ENCODE data around the gene PHC2. TPM values are rescaled to one million over a fixed set of nuclear protein-coding genes. Genes with fewer than 3 reads are reported as not detected.
A peak's percentile ranks its signal among the peaks of the same experiment; 100 is the strongest.
"Not testable (repeated sequence)": the region's sequence is repeated elsewhere in the genome, so short reads cannot be mapped to it uniquely, and the experiment has no call there.

The PHC2 gene
- total and polyA plus RNA-seq, 4 donors: 51.9 to 111 (median 91.6) TPM

DNA sequence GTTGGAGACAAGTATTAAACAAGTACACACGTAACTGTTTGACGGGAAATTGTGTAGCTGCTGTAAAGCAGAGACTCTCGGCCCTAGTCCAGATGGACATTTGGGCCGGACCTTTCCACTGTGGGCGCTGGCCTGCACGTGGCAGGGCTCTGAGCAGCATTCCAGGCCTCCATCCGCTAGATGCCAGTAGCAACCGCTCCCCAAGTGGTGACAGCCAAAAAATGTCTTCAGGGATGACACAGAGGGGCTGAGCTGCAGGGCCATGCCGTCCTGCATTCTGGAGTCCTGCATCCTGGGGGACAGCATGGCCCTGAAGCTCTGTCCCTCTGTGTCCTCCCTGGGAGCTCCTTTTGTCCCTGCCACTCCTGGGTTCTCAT lies 134.8 kb downstream of the PHC2 start:
- no peak for DNase-seq (ENCODE audit: low read depth in 4 of 6, low spot score in 6 of 6)
- 51% methylated on average over 9 of the region's 9 CpGs for WGBS (ENCODE audit: insufficient coverage)
- no peak overlapping the region for H3K27ac ChIP-seq (ENCODE audit: low read depth, low read length)
- no peak overlapping the region for H3K4me3 ChIP-seq (ENCODE audit: low read depth, low read length)
- H3K4me1 ChIP-seq (ENCODE audit: control insufficient read depth, insufficient read depth, low read length): peaks cover 29% of the 10 kb centered on the region
- peaks cover 73% of the 10 kb centered on the region for H3K36me3 ChIP-seq (ENCODE audit: control insufficient read depth, insufficient read depth, low read length)
- H3K27me3 ChIP-seq (ENCODE audit: control insufficient read depth, insufficient read depth, low read length): no peaks in the 10 kb centered on the region
- no peaks in the 10 kb centered on the region for H3K9me3 ChIP-seq (ENCODE audit: control insufficient read depth, insufficient read depth, low read length)

DNA sequence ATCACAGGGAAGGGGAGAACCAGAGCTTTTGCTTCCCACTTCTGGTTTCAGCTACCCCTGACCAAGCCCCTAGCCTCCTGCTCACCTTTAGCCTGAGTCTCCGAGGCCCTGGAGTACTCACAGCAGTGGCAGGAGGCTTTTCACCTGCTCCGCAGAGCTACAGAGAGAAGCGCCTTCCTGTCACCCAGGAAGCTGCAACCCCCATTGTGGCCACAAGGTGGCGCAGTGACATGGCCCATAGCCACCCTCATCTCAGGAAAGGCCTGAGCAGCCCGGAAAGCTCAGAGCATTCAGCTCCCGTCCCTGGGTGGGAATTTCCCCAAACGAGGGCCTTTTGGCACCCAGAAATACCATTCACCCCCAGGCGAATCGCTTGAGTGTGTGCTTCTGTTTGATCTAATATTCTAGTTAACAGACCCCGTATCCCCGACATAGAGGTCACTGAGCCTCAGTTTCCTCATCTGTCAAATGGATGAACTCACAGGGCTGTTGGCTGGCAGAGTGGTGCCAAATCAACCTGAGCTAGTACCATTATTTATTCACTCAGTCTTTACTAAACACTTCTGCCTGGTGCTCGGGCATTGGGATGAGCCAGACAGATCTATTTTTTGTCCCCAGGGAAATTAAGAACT lies 135.3 kb downstream of the PHC2 start:
- no peaks in the 10 kb centered on the region for H3K27me3 ChIP-seq (ENCODE audit: control insufficient read depth, insufficient read depth, low read length)
- WGBS (ENCODE audit: insufficient coverage): 35% methylated on average over 5 of the region's 12 CpGs

GRCh38 chr1:33295023-33295422 lies 135.9 kb downstream of the PHC2 start:
- WGBS (ENCODE audit: insufficient coverage): 84% methylated on average over 14 of the region's 15 CpGs
- no peaks in the 10 kb centered on the region for H3K9me3 ChIP-seq (ENCODE audit: control insufficient read depth, insufficient read depth, low read length)
- H3K36me3 ChIP-seq (ENCODE audit: control insufficient read depth, insufficient read depth, low read length): peaks cover 68% of the 10 kb centered on the region
- no peak overlapping the region for H3K4me3 ChIP-seq (ENCODE audit: low read depth, low read length)
- no peaks in the 10 kb centered on the region for H3K27me3 ChIP-seq (ENCODE audit: control insufficient read depth, insufficient read depth, low read length)
- H3K27ac ChIP-seq (ENCODE audit: low read depth, low read length): no peak overlapping the region
- DNase-seq (ENCODE audit: low read depth in 4 of 6, low spot score in 6 of 6): no peak
- peaks cover 18% of the 10 kb centered on the region for H3K4me1 ChIP-seq (ENCODE audit: control insufficient read depth, insufficient read depth, low read length)

More for the DNA sequence above, 135.3 kb downstream of the PHC2 start:
- Histone ChIP-seq H3K9me3 (ENCODE audit: control insufficient read depth, insufficient read depth, low read length) (no peaks in the 10 kb centered on the region), H3K27ac (ENCODE audit: low read depth, low read length) (peak overlapping the region; percentile 2), H3K36me3 (ENCODE audit: control insufficient read depth, insufficient read depth, low read length) (peaks cover 72% of the 10 kb centered on the region), H3K4me1 (ENCODE audit: control insufficient read depth, insufficient read depth, low read length) (peaks cover 24% of the 10 kb centered on the region), H3K4me3 (ENCODE audit: low read depth, low read length) (no peak overlapping the region)
- peak; percentile 44 to 94 (median 72) for DNase-seq (ENCODE audit: low read depth in 4 of 6, low spot score in 6 of 6)

GRCh38 chr1:33294071-33295010 lies 136.6 kb downstream of the PHC2 start:
- H3K36me3 ChIP-seq (ENCODE audit: control insufficient read depth, insufficient read depth, low read length): peaks cover 67% of the 10 kb centered on the region
- no peaks in the 10 kb centered on the region for H3K27me3 ChIP-seq (ENCODE audit: control insufficient read depth, insufficient read depth, low read length)
- WGBS (ENCODE audit: insufficient coverage): 76% methylated on average over 5 of the region's 13 CpGs
- no peak for DNase-seq (ENCODE audit: low read depth in 4 of 6, low spot score in 6 of 6)
- no peak overlapping the region for H3K4me3 ChIP-seq (ENCODE audit: low read depth, low read length)
- H3K27ac ChIP-seq (ENCODE audit: low read depth, low read length): no peak overlapping the region
- peaks cover 18% of the 10 kb centered on the region for H3K4me1 ChIP-seq (ENCODE audit: control insufficient read depth, insufficient read depth, low read length)
- H3K9me3 ChIP-seq (ENCODE audit: control insufficient read depth, insufficient read depth, low read length): no peaks in the 10 kb centered on the region

DNA sequence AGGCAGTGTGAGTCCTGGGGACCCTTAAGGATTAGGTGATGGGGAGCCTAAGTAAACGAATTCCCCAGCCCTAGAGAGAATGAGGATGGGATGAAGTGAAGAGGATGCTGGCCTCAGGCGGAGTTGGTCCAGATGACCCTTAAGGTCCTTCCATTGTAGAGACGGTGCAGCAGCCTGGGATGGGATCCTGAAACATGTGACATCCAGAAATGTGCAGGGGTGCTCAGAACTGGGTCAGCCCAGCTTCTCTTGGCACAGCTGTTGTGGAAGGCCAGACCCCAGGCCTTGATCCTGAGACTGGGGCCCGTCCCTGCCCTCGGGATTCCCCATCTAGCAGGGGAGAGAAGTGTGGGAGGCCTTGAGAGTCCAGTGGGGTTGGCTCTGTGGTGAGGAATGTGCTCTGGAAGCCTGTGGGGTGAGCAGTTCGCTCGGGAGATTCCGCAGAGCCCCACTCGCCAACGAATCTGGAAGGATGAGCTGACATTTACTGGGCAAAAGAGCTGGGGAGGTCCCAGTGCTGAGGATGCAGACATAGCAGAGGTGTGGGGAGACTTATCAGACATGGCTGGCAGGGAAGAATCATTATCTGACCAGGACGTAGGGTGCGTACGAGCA lies 138.1 kb downstream of the PHC2 start:
- Histone ChIP-seq H3K36me3 (ENCODE audit: control insufficient read depth, insufficient read depth, low read length) (peaks cover 66% of the 10 kb centered on the region), H3K4me3 (ENCODE audit: low read depth, low read length) (no peak overlapping the region), H3K4me1 (ENCODE audit: control insufficient read depth, insufficient read depth, low read length) (peaks cover 21% of the 10 kb centered on the region), H3K27ac (ENCODE audit: low read depth, low read length) (no peak overlapping the region), H3K9me3 (ENCODE audit: control insufficient read depth, insufficient read depth, low read length) (no peaks in the 10 kb centered on the region), H3K27me3 (ENCODE audit: control insufficient read depth, insufficient read depth, low read length) (no peaks in the 10 kb centered on the region)
- 84% methylated on average over 13 of the region's 13 CpGs for WGBS (ENCODE audit: insufficient coverage)
- no peak for DNase-seq (ENCODE audit: low read depth in 4 of 6, low spot score in 6 of 6)

DNA sequence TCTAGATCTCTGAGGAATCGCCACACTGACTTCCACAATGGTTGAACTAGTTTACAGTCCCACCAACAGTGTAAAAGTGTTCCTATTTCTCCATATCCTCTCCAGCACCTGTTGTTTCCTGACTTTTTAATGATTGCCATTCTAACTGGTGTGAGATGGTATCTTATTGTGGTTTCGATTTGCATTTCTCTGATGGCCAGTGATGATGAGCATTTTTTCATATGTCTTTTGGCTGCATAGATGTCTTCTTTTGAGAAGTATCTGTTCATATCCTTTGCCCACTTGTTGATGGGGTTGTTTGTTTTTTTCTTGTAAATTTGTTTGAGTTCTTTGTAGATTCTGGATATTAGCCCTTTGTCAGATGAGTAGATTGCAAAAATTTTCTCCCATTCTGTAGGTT lies 140.3 kb downstream of the PHC2 start:
- H3K9me3 ChIP-seq (ENCODE audit: control insufficient read depth, insufficient read depth, low read length); H3K27me3 ChIP-seq (ENCODE audit: control insufficient read depth, insufficient read depth, low read length); H3K4me3 ChIP-seq (ENCODE audit: low read depth, low read length); DNase-seq (ENCODE audit: low read depth in 4 of 6, low spot score in 6 of 6); H3K27ac ChIP-seq (ENCODE audit: low read depth, low read length): not testable (repeated sequence)
- WGBS (ENCODE audit: insufficient coverage): no CpG with 5 or more reads among the region's 2 CpGs
- peaks cover 53% of the 10 kb centered on the region for H3K36me3 ChIP-seq (ENCODE audit: control insufficient read depth, insufficient read depth, low read length)
- peaks cover 14% of the 10 kb centered on the region for H3K4me1 ChIP-seq (ENCODE audit: control insufficient read depth, insufficient read depth, low read length)

DNA sequence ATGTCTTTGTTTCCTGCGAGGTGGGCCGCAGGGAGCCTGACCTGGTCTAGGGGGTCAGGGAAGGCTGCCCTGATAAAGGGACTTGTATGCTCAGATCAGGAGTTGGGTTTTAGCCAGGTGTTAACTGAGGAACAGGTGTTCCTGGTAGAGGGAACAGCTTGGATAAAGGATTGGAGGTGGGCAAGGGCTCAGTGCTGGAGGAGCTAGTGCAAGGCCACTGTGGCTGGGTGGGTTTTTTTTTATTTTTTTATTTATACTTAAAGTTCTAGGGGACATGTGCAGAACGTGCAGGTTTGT lies 141.1 kb downstream of the PHC2 start:
- no peak for DNase-seq (ENCODE audit: low read depth in 4 of 6, low spot score in 6 of 6)
- no peak overlapping the region for H3K4me3 ChIP-seq (ENCODE audit: low read depth, low read length)

GRCh38 chr1:33288976-33289857 lies 141.7 kb downstream of the PHC2 start:
- H3K27me3 ChIP-seq (ENCODE audit: control insufficient read depth, insufficient read depth, low read length): no peaks in the 10 kb centered on the region
- peaks cover 8% of the 10 kb centered on the region for H3K4me1 ChIP-seq (ENCODE audit: control insufficient read depth, insufficient read depth, low read length)
- 90% methylated on average over 16 of the region's 16 CpGs for WGBS (ENCODE audit: insufficient coverage)
- peaks cover 43% of the 10 kb centered on the region for H3K36me3 ChIP-seq (ENCODE audit: control insufficient read depth, insufficient read depth, low read length)
- no peaks in the 10 kb centered on the region for H3K9me3 ChIP-seq (ENCODE audit: control insufficient read depth, insufficient read depth, low read length)
- DNase-seq (ENCODE audit: low read depth in 4 of 6, low spot score in 6 of 6): no peak
- H3K4me3 ChIP-seq (ENCODE audit: low read depth, low read length): no peak overlapping the region
- H3K27ac ChIP-seq (ENCODE audit: low read depth, low read length): no peak overlapping the region

More for the DNA sequence above, 141.1 kb downstream of the PHC2 start:
- Histone ChIP-seq H3K27me3 (ENCODE audit: control insufficient read depth, insufficient read depth, low read length) (no peaks in the 10 kb centered on the region), H3K27ac (ENCODE audit: low read depth, low read length) (no peak overlapping the region), H3K4me1 (ENCODE audit: control insufficient read depth, insufficient read depth, low read length) (peaks cover 8% of the 10 kb centered on the region), H3K36me3 (ENCODE audit: control insufficient read depth, insufficient read depth, low read length) (peaks cover 49% of the 10 kb centered on the region), H3K9me3 (ENCODE audit: control insufficient read depth, insufficient read depth, low read length) (no peaks in the 10 kb centered on the region)
- WGBS (ENCODE audit: insufficient coverage): 90% methylated on average over 2 of the region's 3 CpGs

DNA sequence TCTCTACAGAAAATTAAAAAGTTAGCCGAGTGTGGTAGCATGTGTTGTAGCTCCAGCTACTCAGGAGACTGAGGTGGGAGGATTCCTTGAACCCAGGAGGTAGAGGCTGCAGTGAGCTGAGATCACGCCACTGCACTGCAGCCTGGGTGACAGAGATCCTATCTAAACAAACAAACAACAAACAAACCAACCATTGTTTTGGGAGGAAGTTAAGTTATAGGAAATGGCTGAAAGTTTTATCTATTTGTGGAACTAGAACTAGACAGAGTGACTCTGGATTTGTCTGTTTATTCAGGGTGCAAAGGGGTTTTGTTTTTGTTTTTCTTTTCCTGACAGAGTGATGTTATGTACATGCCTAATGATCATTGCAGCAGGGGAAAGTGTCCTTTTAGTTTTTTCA lies 143.6 kb downstream of the PHC2 start:
- no peak overlapping the region for H3K27ac ChIP-seq (ENCODE audit: low read depth, low read length)
- H3K27me3 ChIP-seq (ENCODE audit: control insufficient read depth, insufficient read depth, low read length): no peaks in the 10 kb centered on the region
- H3K36me3 ChIP-seq (ENCODE audit: control insufficient read depth, insufficient read depth, low read length): peaks cover 39% of the 10 kb centered on the region
- no peaks in the 10 kb centered on the region for H3K9me3 ChIP-seq (ENCODE audit: control insufficient read depth, insufficient read depth, low read length)
- H3K4me3 ChIP-seq (ENCODE audit: low read depth, low read length): no peak overlapping the region
- H3K4me1 ChIP-seq (ENCODE audit: control insufficient read depth, insufficient read depth, low read length): peaks cover 3% of the 10 kb centered on the region
- DNase-seq (ENCODE audit: low read depth in 4 of 6, low spot score in 6 of 6): no peak
- WGBS (ENCODE audit: insufficient coverage): 100% methylated on average over 1 of the region's 2 CpGs

Data from spinal cord (tissue), 10 donors.